Sigmoid colon (tissue), 4 donors: ENCODE measurements around the gene GRIK4.

Experiments
- EP300 ChIP-seq, 4 donors: sonication (generic); formaldehyde crosslinking; IDR thresholded peaks; one replicate each; pipeline ENCODE4 v1.6.1; 2017; ENCODE audit warnings: antibody characterized with exemption in 4 of 4
- POLR2A ChIP-seq, 2 donors: fragments of 450-650 bp; IDR thresholded peaks; one replicate each; pipeline ENCODE4 v1.6.1; 2016; ENCODE audit warnings: antibody characterized with exemption in 2 of 2, mild to moderate bottlenecking in 2 of 2, moderate library complexity in 2 of 2
- POLR2AphosphoS5 ChIP-seq, 4 donors: sonication (generic); formaldehyde crosslinking; IDR thresholded peaks; one replicate each; pipeline ENCODE4 v1.6.1; 2017; ENCODE audit warnings: antibody characterized with exemption in 4 of 4
- TF ChIP-seq, protein P1 (sequence below), 4 experiments: fragments of 450-650 bp in 3 of 4; fragments of 200-600 bp in 1 of 4; IDR thresholded peaks; one replicate each; pipeline ENCODE4 v1.5.1; 2016 to 2019; ENCODE audit warnings: antibody characterized with exemption in 4 of 4, mild to moderate bottlenecking in 3 of 4, moderate library complexity in 2 of 4

DNA sequence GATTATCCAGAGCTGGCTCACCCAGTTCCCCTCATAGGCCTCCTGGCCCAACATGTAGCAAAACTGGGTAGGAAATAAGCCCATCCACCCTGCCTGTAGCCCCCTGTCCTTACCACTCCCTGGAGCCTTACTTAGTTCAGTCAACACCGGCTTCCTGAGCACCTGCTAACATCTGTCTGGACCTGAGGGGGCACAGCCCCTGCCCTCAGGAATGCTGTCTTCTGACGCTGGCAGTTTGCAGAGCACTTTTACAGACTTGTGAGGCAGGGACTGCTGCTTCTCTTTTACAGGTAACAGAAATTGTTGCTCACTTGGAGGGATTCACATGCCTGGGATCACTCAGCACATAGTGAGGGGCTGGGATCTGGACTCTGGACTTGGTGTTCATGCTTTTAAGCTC lies 360.4 kb downstream of the GRIK4 start:
- no peak for TF ChIP-seq EP300 (IDR thresholded peaks at IDR 0.05)
- TF ChIP-seq, protein P1, sequence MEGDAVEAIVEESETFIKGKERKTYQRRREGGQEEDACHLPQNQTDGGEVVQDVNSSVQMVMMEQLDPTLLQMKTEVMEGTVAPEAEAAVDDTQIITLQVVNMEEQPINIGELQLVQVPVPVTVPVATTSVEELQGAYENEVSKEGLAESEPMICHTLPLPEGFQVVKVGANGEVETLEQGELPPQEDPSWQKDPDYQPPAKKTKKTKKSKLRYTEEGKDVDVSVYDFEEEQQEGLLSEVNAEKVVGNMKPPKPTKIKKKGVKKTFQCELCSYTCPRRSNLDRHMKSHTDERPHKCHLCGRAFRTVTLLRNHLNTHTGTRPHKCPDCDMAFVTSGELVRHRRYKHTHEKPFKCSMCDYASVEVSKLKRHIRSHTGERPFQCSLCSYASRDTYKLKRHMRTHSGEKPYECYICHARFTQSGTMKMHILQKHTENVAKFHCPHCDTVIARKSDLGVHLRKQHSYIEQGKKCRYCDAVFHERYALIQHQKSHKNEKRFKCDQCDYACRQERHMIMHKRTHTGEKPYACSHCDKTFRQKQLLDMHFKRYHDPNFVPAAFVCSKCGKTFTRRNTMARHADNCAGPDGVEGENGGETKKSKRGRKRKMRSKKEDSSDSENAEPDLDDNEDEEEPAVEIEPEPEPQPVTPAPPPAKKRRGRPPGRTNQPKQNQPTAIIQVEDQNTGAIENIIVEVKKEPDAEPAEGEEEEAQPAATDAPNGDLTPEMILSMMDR (IDR thresholded peaks at IDR 0.05) = no peak
- TF ChIP-seq POLR2A (IDR thresholded peaks at IDR 0.05) = no peak
- TF ChIP-seq POLR2AphosphoS5 (IDR thresholded peaks at IDR 0.05) = no peak
